Transverse colon (tissue), 4 donors: ENCODE measurements around the gene ARHGEF2. TPM values are rescaled to one million over a fixed set of nuclear protein-coding genes. Genes with fewer than 3 reads are reported as not detected.
A peak's percentile ranks its signal among the peaks of the same experiment; 100 is the strongest.

Experiments used
- DNase-seq: peaks from one replicate; pipeline ENCODE4 v3.0.0-alpha.2; 2019
- H3K27ac ChIP-seq, 4 donors: fragments of 200-600 bp; sonication (generic); 2 replicates each; pipeline ENCODE4 v1.5.1; 2016 to 2018; ENCODE audit warnings: inconsistent platforms in 4 of 4
- H3K27me3 ChIP-seq: fragments of 200-600 bp; sonication (generic); 2 replicates; pipeline ENCODE4 v1.5.1; 2017; ENCODE audit warnings: inconsistent platforms
- H3K36me3 ChIP-seq, 4 donors: fragments of 200-600 bp; sonication (generic); 2 replicates each; pipeline ENCODE4 v1.5.1; 2017 to 2019; ENCODE audit warnings: inconsistent platforms in 4 of 4
- H3K4me1 ChIP-seq, 4 donors: fragments of 200-600 bp; sonication (generic); 2 replicates each; pipeline ENCODE4 v1.5.1; 2017 to 2020; ENCODE audit warnings: inconsistent platforms in 4 of 4
- H3K4me3 ChIP-seq, 4 donors: fragments of 200-600 bp; sonication (generic); 1 replicate in 1 of 4; 2 replicates in 3 of 4; pipeline versions ENCODE4 v1.5.1 to v1.6.1; 2017 to 2019; ENCODE audit warnings: inconsistent platforms in 4 of 4
- H3K9me3 ChIP-seq, 2 donors: fragments of 200-600 bp; sonication (generic); 2 replicates each; pipeline ENCODE4 v1.5.1; 2017 to 2019; ENCODE audit warnings: inconsistent platforms in 2 of 2
- CTCF ChIP-seq, 5 experiments: fragments of 200-600 bp in 3 of 5; fragments of 450-650 bp in 2 of 5; sonication (generic) in 3 of 5; IDR thresholded peaks; 1 replicate in 2 of 5; 2 replicates in 3 of 5; pipeline ENCODE4 v1.5.1; 2016 to 2017; ENCODE audit warnings: antibody characterized with exemption in 5 of 5, inconsistent platforms in 3 of 5, mild to moderate bottlenecking in 2 of 5, moderate library complexity in 1 of 5
- EP300 ChIP-seq: sonication (generic); formaldehyde crosslinking; IDR thresholded peaks from one replicate; pipeline ENCODE4 v1.6.1; 2017; ENCODE audit warnings: antibody characterized with exemption, low read depth
- POLR2A ChIP-seq: fragments of 450-650 bp; IDR thresholded peaks from one replicate; pipeline ENCODE4 v1.6.1; 2016; ENCODE audit warnings: antibody characterized with exemption, mild to moderate bottlenecking, moderate library complexity
- POLR2AphosphoS5 ChIP-seq, 3 donors: sonication (generic); formaldehyde crosslinking; IDR thresholded peaks; one replicate each; pipeline ENCODE4 v1.6.1; 2016; ENCODE audit warnings: antibody characterized with exemption in 3 of 3
- WGBS, 2 donors: methylation state at CpG; one replicate each; pipeline ENCODE4 v1.1.5; 2018; ENCODE audit warnings: low coverage in 1 of 2; 5-methylcytosine and 5-hydroxymethylcytosine counted together
- in situ Hi-C, 4 donors: fragments of 200-750 bp; cut with MboI; loops; one replicate each; pipeline versions ENCODE4 v1.15.0 to v1.15.1; 2017; ENCODE audit warnings: low sequenced_read_pairs in 3 of 4, low pct_ligation_motif_present in 1 of 4, low pct_unique_long_range_greater_than_20kb in 1 of 4
- intact Hi-C: fragments of 100-400 bp; cut with DNase I; formaldehyde crosslinking; loops from one replicate; pipeline ENCODE4 v1.15.1; 2023; ENCODE audit warnings: low total_unique reads
- total RNA-seq, 4 donors: library from RNA; depleted of rRNA; stranded (reverse); fragments of >200 nt; gene quantifications; one replicate each; pipeline ENCODE4 v1.1.0, GENCODE V29; 2016

The ARHGEF2 gene
- total RNA-seq, 4 donors from 2014 or later: 107 to 244 (median 169) TPM

- H3K4me3 ChIP-seq: peak overlapping the region in 3 of 4 donors; percentile 20 to 36 (median 32)
- peaks cover 40 to 84% (median 69%) of the 10 kb centered on the region in 4 donors for H3K4me1 ChIP-seq
- TF ChIP-seq EP300: no peak
- peak in 2 of 3 donors; percentile 14 to 46 for TF ChIP-seq POLR2AphosphoS5 (IDR thresholded peaks at IDR 0.05)
- no peak for TF ChIP-seq POLR2A
- peak overlapping the region; percentile 89 to 92 (median 90) for H3K27ac ChIP-seq
- DNase-seq: peak; percentile 41
- WGBS, 2 donors: 61% methylated on average over 29 of the region's 29 CpGs; no CpG with 5 or more reads in 1 of the 2 donors
- in situ Hi-C loops: no loop called here
- intact Hi-C loops: no loop called here
- no peaks in the 10 kb centered on the region for H3K27me3 ChIP-seq
- H3K9me3 ChIP-seq: no peaks in the 10 kb centered on the region
- peaks cover 0 to 4% (median 1%) of the 10 kb centered on the region in 4 donors for H3K36me3 ChIP-seq
These were observed 36.4 kb downstream of the ARHGEF2 start for GRCh38 chr1:155941845-155942531.

- peak within 1 kb of the TSS; percentile 89 to 92 (median 90) for H3K27ac ChIP-seq
- peak within 1 kb of the TSS in 3 of 4 donors; percentile 20 to 36 (median 32) for H3K4me3 ChIP-seq
- peak; percentile 87 for DNase-seq
- no peaks in the 10 kb centered on the region for H3K36me3 ChIP-seq
- no peaks in the 10 kb centered on the region for H3K9me3 ChIP-seq
- 35 to 73% methylated on average over 3 to 11 of the region's 11 CpGs for WGBS, 2 donors
- H3K27me3 ChIP-seq: no peaks in the 10 kb centered on the region
- H3K4me1 ChIP-seq: peaks cover 40 to 76% (median 65%) of the 10 kb centered on the region in 4 donors
- TF ChIP-seq EP300: no peak
- no peak for TF ChIP-seq CTCF (IDR thresholded peaks at IDR 0.05)
- peak; percentile 87 for TF ChIP-seq POLR2A
- TF ChIP-seq POLR2AphosphoS5 (IDR thresholded peaks at IDR 0.05): peak; percentile 72 to 80 (median 73)
- in situ Hi-C loops (no loop called here), intact Hi-C loops (no loop called here)
These were observed 37.1 kb downstream of the ARHGEF2 start, which contains the start of gene RXFP4 for GRCh38 chr1:155940993-155941844. Gene RXFP4 (plus strand): TSS chr1:155941638. CDS start chr1:155941710, 72 bp downstream.

- no peaks in the 10 kb centered on the region for H3K36me3 ChIP-seq
- H3K27me3 ChIP-seq: no peaks in the 10 kb centered on the region
- H3K9me3 ChIP-seq: no peaks in the 10 kb centered on the region
- 30% methylated on average over 4 of the region's 4 CpGs; no CpG with 5 or more reads in 1 of the 2 donors for WGBS, 2 donors
- peak overlapping the region; percentile 89 to 92 (median 90) for H3K27ac ChIP-seq
- TF ChIP-seq CTCF (IDR thresholded peaks at IDR 0.05) (no peak), POLR2A (peak; percentile 47), EP300 (no peak), POLR2AphosphoS5 (IDR thresholded peaks at IDR 0.05) (peak in 2 of 3 donors; percentile 16 to 47)
- H3K4me3 ChIP-seq: peak overlapping the region in 1 of 4 donors; percentile 36
- in situ Hi-C loops: no loop called here
- intact Hi-C loops: no loop called here
- peaks cover 35 to 69% (median 58%) of the 10 kb centered on the region in 4 donors for H3K4me1 ChIP-seq
- DNase-seq: peak; percentile 63
These were observed 37.8 kb downstream of the ARHGEF2 start for GRCh38 chr1:155940482-155940992.

GRCh38 chr1:155938220-155938627, 40.1 kb downstream of the ARHGEF2 start:
- no peak overlapping the region for H3K4me3 ChIP-seq
- H3K9me3 ChIP-seq: no peaks in the 10 kb centered on the region
- intact Hi-C loops: loop anchor here (5.0 kb wide), 1 partner anchor 49 kb away; no protein-coding TSS in a partner anchor
- H3K27me3 ChIP-seq: no peaks in the 10 kb centered on the region
- WGBS, 2 donors: 0% methylated on average over 1 of the region's 1 CpG
- in situ Hi-C loops: loop anchor here (5.0 to 10.0 kb wide), 3 partner anchors 44 to 49 kb away; no protein-coding TSS in a partner anchor
- DNase-seq: no peak
- H3K4me1 ChIP-seq: peaks cover 16 to 60% (median 41%) of the 10 kb centered on the region in 4 donors
- H3K27ac ChIP-seq: peak overlapping the region in 3 of 4 donors; percentile 9 to 34 (median 24)
- H3K36me3 ChIP-seq: no peaks in the 10 kb centered on the region
- TF ChIP-seq POLR2A: no peak
- TF ChIP-seq POLR2AphosphoS5 (IDR thresholded peaks at IDR 0.05): no peak
- peak; percentile 39 to 72 (median 51) for TF ChIP-seq CTCF (IDR thresholded peaks at IDR 0.05)
